Neuronal stem cell (in vitro differentiated cells): ENCODE data around the gene KRT7.
A peak's percentile ranks its signal among the peaks of the same experiment; 100 is the strongest.

Source experiments
- DNase-seq: peaks from one replicate; pipeline ENCODE4 v3.0.0-alpha.2; 2013; ENCODE audit warnings: low spot score
- H2AFZ ChIP-seq: one replicate; pipeline ENCODE4 v1.6.1; 2013; ENCODE audit warnings: mild to moderate bottlenecking, low read length, inconsistent platforms
- H2AK5ac ChIP-seq: 2 replicates; pipeline ENCODE4 v1.6.1; 2013; ENCODE audit warnings: low read depth, mild to moderate bottlenecking, inconsistent platforms, low read length, moderate library complexity, mixed read lengths
- H2BK120ac ChIP-seq: 2 replicates; pipeline ENCODE4 v1.6.1; 2013; ENCODE audit warnings: low read depth, mild to moderate bottlenecking, inconsistent platforms, low read length, moderate library complexity, mixed read lengths
- H2BK12ac ChIP-seq: one replicate; pipeline ENCODE4 v1.6.1; 2013; ENCODE audit warnings: low read length, inconsistent platforms
- H2BK15ac ChIP-seq: 2 replicates; pipeline ENCODE4 v1.6.1; 2013; ENCODE audit warnings: mild to moderate bottlenecking, low read length, inconsistent platforms, mixed read lengths
- H2BK5ac ChIP-seq: one replicate; pipeline ENCODE4 v1.6.1; 2013; ENCODE audit warnings: inconsistent platforms, mild to moderate bottlenecking, low read length, moderate library complexity
- H3K14ac ChIP-seq: one replicate; pipeline ENCODE4 v1.6.1; 2013; ENCODE audit warnings: low read length, inconsistent platforms
- H3K18ac ChIP-seq: 2 replicates; pipeline ENCODE4 v1.6.1; 2013; ENCODE audit warnings: low read length, inconsistent platforms
- H3K23ac ChIP-seq: 2 replicates; pipeline ENCODE4 v1.6.1; 2013; ENCODE audit warnings: low read depth, mild to moderate bottlenecking, mixed read lengths, low read length, inconsistent platforms; ENCODE audit not compliant: poor library complexity
- H3K27ac ChIP-seq: replicated peaks from 3 replicates; pipeline ENCODE4 v1.5.1; 2013; ENCODE audit warnings: low read length, inconsistent platforms
- H3K27me3 ChIP-seq, 3 experiments: 2 replicates each; pipeline ENCODE4 v1.6.1; 2013; ENCODE audit warnings: low read length in 3 of 3, mild to moderate bottlenecking in 2 of 3, inconsistent platforms in 1 of 3, low read depth in 1 of 3, mixed read lengths in 1 of 3, moderate library complexity in 1 of 3; ENCODE audit not compliant: control insufficient read depth in 3 of 3, insufficient read depth in 3 of 3
- H3K36me3 ChIP-seq, 2 donors: replicated peaks in 1 of 2; 2 replicates each; pipeline ENCODE4 v1.6.1; 2013; ENCODE audit warnings: low read length in 2 of 2; ENCODE audit not compliant: control insufficient read depth in 2 of 2, insufficient read depth in 2 of 2
- H3K4ac ChIP-seq: 2 replicates; pipeline ENCODE4 v1.6.1; 2013; ENCODE audit warnings: inconsistent platforms, mild to moderate bottlenecking, low read length, moderate library complexity
- H3K4me1 ChIP-seq, 2 donors: 1 replicate in 1 of 2; 2 replicates in 1 of 2; pipeline ENCODE4 v1.6.1; 2013; ENCODE audit warnings: low read length in 2 of 2, low read depth in 1 of 2; ENCODE audit not compliant: control insufficient read depth in 2 of 2, insufficient read depth in 1 of 2
- H3K4me2 ChIP-seq: one replicate; pipeline ENCODE4 v1.6.1; 2013; ENCODE audit warnings: mild to moderate bottlenecking, low read length, inconsistent platforms; ENCODE audit not compliant: insufficient read depth, poor library complexity, severe bottlenecking
- H3K4me3 ChIP-seq, 2 donors: 2 replicates each; pipeline ENCODE4 v1.5.1; 2013; ENCODE audit warnings: low read length in 2 of 2, mild to moderate bottlenecking in 2 of 2, inconsistent platforms in 1 of 2, moderate library complexity in 1 of 2
- H3K79me1 ChIP-seq: one replicate; pipeline ENCODE4 v1.6.1; 2013; ENCODE audit warnings: low read depth, mild to moderate bottlenecking, inconsistent platforms, low read length, moderate library complexity
- H3K9ac ChIP-seq: one replicate; pipeline ENCODE4 v1.6.1; 2013; ENCODE audit warnings: mild to moderate bottlenecking, low read depth, low read length, inconsistent platforms; ENCODE audit not compliant: poor library complexity
- H3K9me3 ChIP-seq, 2 donors: replicated peaks in 1 of 2; 2 replicates each; pipeline versions ENCODE3 to v1.6.1; 2013; ENCODE audit warnings: low read length in 2 of 2, mild to moderate bottlenecking in 2 of 2, inconsistent platforms in 1 of 2, low read depth in 1 of 2, mixed read lengths in 1 of 2, moderate library complexity in 1 of 2; ENCODE audit not compliant: control insufficient read depth in 2 of 2, insufficient read depth in 1 of 2
- H4K8ac ChIP-seq: one replicate; pipeline ENCODE4 v1.6.1; 2013; ENCODE audit warnings: low read depth, mild to moderate bottlenecking, inconsistent platforms, low read length, moderate library complexity
- H4K91ac ChIP-seq: one replicate; pipeline ENCODE4 v1.6.1; 2013; ENCODE audit warnings: low read length, low read depth, mild to moderate bottlenecking, inconsistent platforms; ENCODE audit not compliant: poor library complexity
- WGBS, 2 donors: extraction: QIAGEN DNeasy Blood & Tissue Kit; methylation state at CpG; one replicate each; pipeline ENCODE4 v1.1.7; 2013; ENCODE audit warnings: missing lambda C conversion rate in 2 of 2, mixed read lengths in 1 of 2; ENCODE audit not compliant: insufficient read length in 2 of 2, insufficient replicate concordance in 1 of 2; ENCODE audit errors: extremely low coverage in 2 of 2; 5-methylcytosine and 5-hydroxymethylcytosine counted together

Gene KRT7

DNA sequence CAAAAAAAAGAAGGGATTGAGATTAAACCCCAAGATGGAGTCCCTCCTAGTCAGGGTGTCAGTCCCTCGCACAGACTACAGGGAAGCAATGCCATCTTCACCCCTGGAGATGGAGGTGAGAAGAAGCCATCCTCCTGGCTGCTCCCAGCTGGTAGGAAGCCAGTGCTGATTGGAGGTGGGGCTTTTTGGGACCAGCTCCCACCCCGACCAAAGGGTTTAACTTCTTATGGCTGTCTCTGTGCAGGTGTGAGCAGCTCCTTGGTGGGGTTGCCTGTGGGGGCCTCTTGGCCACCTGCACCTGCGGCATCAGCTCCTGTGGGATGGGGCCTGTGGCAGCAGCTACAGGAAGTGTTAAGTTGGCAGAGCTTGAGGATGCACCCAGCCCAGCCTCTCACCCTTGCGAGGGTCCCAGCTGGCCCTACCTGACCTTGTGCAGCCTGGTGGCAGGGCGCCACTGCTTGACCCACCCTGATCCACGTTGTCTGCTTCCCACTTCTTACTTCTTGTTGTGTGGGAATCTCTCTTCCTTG lies 37.6 kb downstream of the KRT7 start:
- Histone ChIP-seq H2AFZ (no peak overlapping the region), H3K27me3 (peaks cover 0 to 4% (median 2%) of the 10 kb centered on the region in 3 experiments), H3K14ac (peak overlapping the region; percentile 92), H2AK5ac (peak overlapping the region; percentile 42), H4K91ac (no peak overlapping the region), H3K4me2 (no peak overlapping the region), H3K9ac (no peak overlapping the region), H3K4ac (no peak overlapping the region), H3K4me3 (no peak overlapping the region), H2BK15ac (no peak overlapping the region), H2BK5ac (no peak overlapping the region), H2BK12ac (peak overlapping the region; percentile 59), H3K36me3 (no peaks in the 10 kb centered on the region), H3K23ac (no peak overlapping the region), H2BK120ac (no peak overlapping the region), H3K9me3 (no peaks in the 10 kb centered on the region), H4K8ac (no peak overlapping the region), H3K4me1 (no peaks in the 10 kb centered on the region), H3K18ac (peak overlapping the region; percentile 36), H3K27ac (no peak overlapping the region), H3K79me1 (no peaks in the 10 kb centered on the region)
- WGBS, 2 donors = no CpG with 5 or more reads among the region's 6 CpGs
- DNase-seq = no peak

DNA sequence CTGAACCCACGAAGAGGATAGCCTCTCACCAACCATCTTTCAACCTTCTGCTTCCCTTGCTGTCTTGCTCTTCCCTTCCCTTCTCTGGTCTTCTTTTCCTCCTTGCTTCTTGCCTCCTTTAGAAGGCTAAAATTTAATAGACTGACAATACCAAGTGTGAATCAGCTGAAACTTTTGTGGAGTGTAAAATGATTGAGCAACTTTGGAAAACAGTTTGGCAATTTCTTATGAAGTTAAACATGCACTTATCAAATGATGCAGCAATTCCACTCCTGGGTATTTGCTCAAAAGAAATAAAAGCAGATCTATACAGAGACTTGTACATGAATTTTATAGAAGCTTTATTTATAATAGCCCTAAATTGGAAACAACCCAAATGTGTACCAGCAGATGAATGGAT lies 38.1 kb downstream of the KRT7 start:
- Histone ChIP-seq H3K14ac (peak overlapping the region; percentile 92), H4K8ac (no peak overlapping the region), H3K23ac (no peak overlapping the region), H3K18ac (no peak overlapping the region), H3K27ac (no peak overlapping the region), H2BK12ac (peak overlapping the region; percentile 59), H2AK5ac (no peak overlapping the region), H3K79me1 (no peaks in the 10 kb centered on the region), H2BK5ac (no peak overlapping the region), H2BK120ac (no peak overlapping the region), H3K4me3 (no peak overlapping the region), H3K4me2 (no peak overlapping the region), H3K4me1 (no peaks in the 10 kb centered on the region), H3K27me3 (peaks cover 0 to 4% (median 2%) of the 10 kb centered on the region in 3 experiments), H3K9me3 (no peaks in the 10 kb centered on the region), H2AFZ (no peak overlapping the region), H3K4ac (no peak overlapping the region), H3K36me3 (no peaks in the 10 kb centered on the region), H2BK15ac (no peak overlapping the region), H3K9ac (no peak overlapping the region), H4K91ac (no peak overlapping the region)
- no peak for DNase-seq
- no CpG with 5 or more reads among the region's 1 CpG for WGBS, 2 donors

DNA sequence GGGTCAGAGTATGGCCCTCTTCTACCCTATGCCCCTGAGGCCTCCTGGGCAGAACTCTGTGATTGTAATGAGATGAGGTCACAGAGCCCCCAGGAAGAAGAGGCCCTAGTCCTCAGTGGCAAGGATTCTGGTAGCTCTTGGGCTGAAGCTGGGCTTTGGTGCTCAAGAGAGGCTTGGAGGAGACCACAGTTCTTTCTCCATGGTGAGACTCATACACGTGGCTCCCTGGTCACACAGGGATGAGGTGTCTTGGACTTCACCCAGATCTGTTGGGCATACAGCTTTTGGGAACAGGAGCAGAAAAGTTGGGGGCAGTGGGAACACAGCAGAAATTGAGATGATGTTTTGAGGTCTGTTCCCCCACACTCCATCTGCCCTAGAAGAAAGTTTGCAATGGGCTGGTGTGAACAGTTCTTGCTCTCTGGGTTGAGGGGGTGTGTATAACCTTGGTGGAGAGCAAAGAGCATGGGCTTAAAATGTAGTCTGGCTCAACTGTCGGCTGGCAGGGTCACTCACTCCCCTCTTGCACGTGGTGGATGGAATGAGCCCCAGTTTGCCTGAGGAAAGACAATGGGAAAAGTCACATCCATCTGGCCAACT lies 41.6 kb downstream of the KRT7 start, which contains the start of gene KRT86:
TSS of gene KRT86 (plus strand) at position 125 of the 600 bp plus-strand sequence. CDS start 27,272 bp downstream, outside the sequence.
- Histone ChIP-seq H2BK5ac (peak within 1 kb of the TSS; percentile 56), H3K27me3 (peaks cover 0 to 13% (median 2%) of the 10 kb centered on the region in 3 experiments), H3K4me1 (peaks cover 3 to 11% of the 10 kb centered on the region in 2 donors)

DNA sequence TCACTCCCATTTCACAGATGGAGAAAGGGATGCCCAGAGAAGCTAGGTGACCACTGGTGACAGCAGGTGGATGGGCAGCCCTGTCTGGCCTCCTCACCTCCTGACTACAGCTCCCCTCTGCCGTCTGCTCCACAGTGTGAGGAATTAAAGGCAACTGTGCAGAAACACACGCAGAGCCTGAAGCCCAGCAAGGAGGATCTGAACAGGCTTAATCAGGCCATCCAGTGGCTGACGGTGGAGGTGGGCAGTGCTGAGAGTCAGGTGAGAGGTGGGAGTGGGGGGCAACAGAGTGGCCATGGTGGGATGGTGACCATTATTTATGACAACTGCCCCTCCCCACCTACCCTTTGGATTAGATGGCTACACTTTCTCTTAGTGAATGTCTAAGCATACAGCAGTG lies 42.6 kb downstream of the KRT7 start:
- Histone ChIP-seq H3K27ac (no peak overlapping the region), H2AK5ac (no peak overlapping the region), H3K18ac (no peak overlapping the region), H3K4me3 (no peak overlapping the region), H3K27me3 (peaks cover 0 to 13% (median 2%) of the 10 kb centered on the region in 3 experiments), H3K79me1 (no peaks in the 10 kb centered on the region), H2BK5ac (no peak overlapping the region), H3K4me1 (peaks cover 3 to 15% of the 10 kb centered on the region in 2 donors), H3K14ac (no peak overlapping the region), H2BK15ac (no peak overlapping the region), H3K23ac (peak overlapping the region; percentile 22), H3K4me2 (no peak overlapping the region), H3K36me3 (no peaks in the 10 kb centered on the region), H2AFZ (no peak overlapping the region), H4K91ac (no peak overlapping the region), H2BK12ac (no peak overlapping the region), H2BK120ac (no peak overlapping the region), H3K9me3 (no peaks in the 10 kb centered on the region), H3K4ac (no peak overlapping the region), H3K9ac (no peak overlapping the region), H4K8ac (no peak overlapping the region)
- no peak for DNase-seq
- no CpG with 5 or more reads among the region's 3 CpGs for WGBS, 2 donors

More for the DNA sequence above, 41.6 kb downstream of the KRT7 start, which contains the start of gene KRT86:
- Histone ChIP-seq H3K36me3 (no peaks in the 10 kb centered on the region), H2AFZ (no peak within 1 kb of the TSS), H3K9me3 (no peaks in the 10 kb centered on the region), H2AK5ac (no peak within 1 kb of the TSS), H3K23ac (no peak within 1 kb of the TSS), H4K91ac (no peak within 1 kb of the TSS), H2BK12ac (no peak within 1 kb of the TSS), H3K18ac (peak within 1 kb of the TSS; percentile 2), H3K4ac (no peak within 1 kb of the TSS), H3K27ac (no peak within 1 kb of the TSS), H3K79me1 (no peaks in the 10 kb centered on the region), H2BK15ac (no peak within 1 kb of the TSS), H3K4me3 (no peak within 1 kb of the TSS), H3K9ac (no peak within 1 kb of the TSS), H4K8ac (no peak within 1 kb of the TSS), H2BK120ac (no peak within 1 kb of the TSS), H3K4me2 (no peak within 1 kb of the TSS), H3K14ac (no peak within 1 kb of the TSS)
- DNase-seq = no peak
- WGBS, 2 donors = no CpG with 5 or more reads among the region's 3 CpGs
